ENCODE results near the gene TRIM29.

- TF ChIP-seq NFIC (IDR thresholded peaks at IDR 0.05) (no peak), TFAP4 (CRISPR knock-in tag; IDR thresholded peaks at IDR 0.05; ENCODE audit: borderline replicate concordance) (no peak), REST (IDR thresholded peaks at IDR 0.05; ENCODE audit: borderline replicate concordance) (no peak), REST (CRISPR knock-in tag; IDR thresholded peaks at IDR 0.05; ENCODE audit: low read depth) (no peak), MYBL2 (IDR thresholded peaks at IDR 0.05; ENCODE audit: low read depth) (no peak), MYBL2 (CRISPR knock-in tag; IDR thresholded peaks at IDR 0.05; ENCODE audit: borderline replicate concordance) (no peak), CTCF (IDR thresholded peaks at IDR 0.05 in 2 of 3, conservative IDR thresholded peaks at IDR 0.05 in 1 of 3; ENCODE audit: insufficient read depth in 2 of 3, low read depth in 1 of 3, low read length in 3 of 3) (no peak), BHLHE40 (IDR thresholded peaks at IDR 0.05; ENCODE audit: low read length) (no peak), ZNF24 (IDR thresholded peaks at IDR 0.05) (no peak), TAF1 (IDR thresholded peaks at IDR 0.05; ENCODE audit: control insufficient read depth, extremely low read depth, insufficient read depth, low read length, severe bottlenecking) (no peak), SIX5 (IDR thresholded peaks at IDR 0.05; ENCODE audit: borderline replicate concordance in 1 of 2, insufficient read depth in 1 of 2, low read depth in 1 of 2, low read length in 2 of 2) (no peak)
Measured at GRCh38 chr11:120131941-120132644, 5.8 kb downstream of the TRIM29 start.
